HepG2 (cell line): Measurements from ENCODE around the gene NCKAP1. TPM values are rescaled to one million over a fixed set of nuclear protein-coding genes. Genes with fewer than 3 reads are reported as not detected.

Source experiments
- ATAC-seq: fragments of 200-7000 bp; cut with Tn5 transposase; 3 replicates; pipeline ENCODE4 v1.9.1; 2020; ENCODE audit warnings: mild to moderate bottlenecking, moderate library complexity
- BruUV-seq: library from RNA; stranded (reverse); fragments of 400-500 nt; replicated peaks from 2 replicates; lab custom pipeline; 2021; lab: Mats Ljungman, UMichigan
- CTCF ChIA-PET: fragments of 300-600 bp; formaldehyde crosslinking; extraction: SDS; loops from one replicate; lab custom pipeline; 2021; ENCODE audit warnings: low total read pairs, inconsistent platforms, low intra/inter-chr PET ratio; lab: Yijun Ruan, JAX
- POLR2A ChIA-PET: fragments of 350-600 bp; sonication (Branson Sonifier 250); formaldehyde crosslinking; loops from one replicate; lab custom pipeline; 2020; ENCODE audit warnings: antibody characterized with exemption, inconsistent platforms; lab: Yijun Ruan, JAX
- DNase-seq: peaks from one replicate; pipeline ENCODE4 v3.0.0-alpha.2; 2015; ENCODE audit warnings: low spot score
- FAIRE-seq: peaks from 3 replicates; lab custom pipeline; 2011; peaks lifted over from hg19 to GRCh38; lab: Jason Lieb, UNC
- H2AFZ ChIP-seq: one replicate; pipeline ENCODE4 v1.6.1; 2011; ENCODE audit warnings: low read length, inconsistent platforms
- H3K27ac ChIP-seq: fragments of 300-600 bp; 3 replicates; pipeline ENCODE4 v1.8.0; 2011; ENCODE audit warnings: mixed run types, mild to moderate bottlenecking, mixed read lengths, low read length, inconsistent platforms; ENCODE audit not compliant: insufficient read depth; ENCODE audit errors: extremely low read length
- H3K27me3 ChIP-seq, 2 experiments: fragments of 200-600 bp in 1 of 2; 2 replicates in 1 of 2; 3 replicates in 1 of 2; pipeline versions ENCODE4 v1.6.0 to v1.8.0; 2011; ENCODE audit warnings: low read length in 2 of 2, mild to moderate bottlenecking in 2 of 2, moderate library complexity in 2 of 2, inconsistent platforms in 1 of 2; ENCODE audit not compliant: insufficient read depth in 2 of 2, control insufficient read depth in 1 of 2
- H3K36me3 ChIP-seq, 2 experiments: fragments of 200-600 bp in 1 of 2; replicated peaks in 1 of 2; 2 replicates in 1 of 2; 3 replicates in 1 of 2; pipeline versions ENCODE4 v1.5.1 to v1.8.0; 2011; ENCODE audit warnings: low read length in 2 of 2, inconsistent platforms in 1 of 2; ENCODE audit not compliant: insufficient read depth in 2 of 2, control insufficient read depth in 1 of 2
- H3K4me1 ChIP-seq: 2 replicates; pipeline ENCODE4 v1.5.1; 2012; ENCODE audit warnings: low read length, inconsistent platforms; ENCODE audit not compliant: insufficient read depth
- H3K4me2 ChIP-seq: 2 replicates; pipeline ENCODE4 v1.6.0; 2011; ENCODE audit warnings: low read depth, low read length, inconsistent platforms
- H3K4me3 ChIP-seq, 3 experiments: fragments of 200-600 bp in 1 of 3; sonication (generic), shearing (Covaris generic) in 1 of 3; replicated peaks in 1 of 3; 2 replicates each; pipeline ENCODE4 v1.5.1; 2011 to 2016; ENCODE audit warnings: low read length in 3 of 3, inconsistent platforms in 2 of 3, low read depth in 2 of 3, mild to moderate bottlenecking in 2 of 3, control low read depth in 1 of 3, mixed read lengths in 1 of 3; ENCODE audit not compliant: insufficient read depth in 1 of 3
- H3K79me2 ChIP-seq: one replicate; pipeline ENCODE4 v1.6.1; 2011; ENCODE audit warnings: low read length, inconsistent platforms; ENCODE audit not compliant: insufficient read depth
- H3K9ac ChIP-seq: 2 replicates; pipeline ENCODE4 v1.6.0; 2011; ENCODE audit warnings: mild to moderate bottlenecking, low read depth, low read length, inconsistent platforms; ENCODE audit not compliant: insufficient read depth
- H3K9me3 ChIP-seq: 2 replicates; pipeline ENCODE4 v1.5.1; 2012; ENCODE audit warnings: mild to moderate bottlenecking, low read length
- H4K20me1 ChIP-seq: 2 replicates; pipeline ENCODE4 v1.6.0; 2011; ENCODE audit warnings: inconsistent platforms, mild to moderate bottlenecking, low read length, moderate library complexity; ENCODE audit not compliant: insufficient read depth
- ARNT2 ChIP-seq: sonication (generic); formaldehyde crosslinking; IDR thresholded peaks from 2 replicates; pipeline ENCODE4 v1.8.0; 2022; ENCODE audit warnings: mild to moderate bottlenecking, low read depth, missing genetic modification reagents, moderate library complexity
- CENPT ChIP-seq: sonication (generic); formaldehyde crosslinking; IDR thresholded peaks from 2 replicates; pipeline ENCODE4 v1.8.0; 2022; ENCODE audit warnings: low read depth, mild to moderate bottlenecking, moderate library complexity, missing genetic modification reagents
- IRF2 ChIP-seq: IDR thresholded peaks from 2 replicates; pipeline ENCODE4 v1.6.1; 2018; ENCODE audit warnings: missing genetic modification reagents, missing compliant biosample characterization
- RFX3 ChIP-seq: IDR thresholded peaks from 2 replicates; pipeline ENCODE4 v1.6.1; 2016; ENCODE audit warnings: missing biosample characterization, missing genetic modification reagents
- ZNF292 ChIP-seq: sonication (generic); formaldehyde crosslinking; IDR thresholded peaks from 2 replicates; pipeline ENCODE4 v1.8.1; 2022; ENCODE audit warnings: mild to moderate bottlenecking, low read depth, missing genetic modification reagents, borderline replicate concordance
- ZNF562 ChIP-seq: sonication (generic); formaldehyde crosslinking; IDR thresholded peaks from 2 replicates; pipeline ENCODE4 v1.8.0; 2022; ENCODE audit warnings: missing genetic modification reagents, borderline replicate concordance
- ZSCAN12 ChIP-seq: sonication (generic); formaldehyde crosslinking; IDR thresholded peaks from 2 replicates; pipeline ENCODE4 v1.9.0; 2021; ENCODE audit warnings: mild to moderate bottlenecking, missing genetic modification reagents
- WGBS: methylation state at CpG from one replicate; pipeline ENCODE4 v1.1.6; 2017; ENCODE audit warnings: low lambda C conversion rate; 5-methylcytosine and 5-hydroxymethylcytosine counted together
- in situ Hi-C: cut with HindIII; loops from 2 replicates; pipeline ENCODE4 v1.10.0; 2017; ENCODE audit warnings: low pct_unique_long_range_greater_than_20kb; ENCODE audit not compliant: extremely low pct_ligation_motif_present
- intact Hi-C: fragments of 100-400 bp; cut with micrococcal nuclease; formaldehyde crosslinking; loops from one replicate; pipeline ENCODE4 v1.10.0; 2022; ENCODE audit not compliant: unreplicated experiment
- polyA plus RNA-seq, 8 experiments: library from polyadenylated mRNA; depleted of rRNA in 3 of 8; stranded (reverse) in 7 of 8; unstranded in 1 of 8; fragments of >200 nt; fragmentation: Illumina TruSeq in 4 of 8; extraction: Trizol in 4 of 8; gene quantifications; 2 replicates each; pipeline versions ENCODE4 v1.2.1 to v1.2.3, GENCODE V29; 2011 to 2016; ENCODE audit warnings: low read depth in 4 of 8, missing spikeins in 1 of 8, mixed read lengths in 1 of 8; ENCODE audit not compliant: insufficient read depth in 1 of 8
- total RNA-seq, 5 experiments: library from RNA; depleted of rRNA; stranded (reverse); fragments of >200 nt; fragmentation: Illumina TruSeq; extraction: Trizol; gene quantifications; 2 replicates each; pipeline ENCODE4 v1.2.3, GENCODE V29; 2016; ENCODE audit warnings: low read depth in 1 of 5
- TF ChIP-seq, protein P1 (sequence below): sonication (generic); formaldehyde crosslinking; IDR thresholded peaks from 2 replicates; pipeline ENCODE4 v1.5.0; 2020; ENCODE audit warnings: mild to moderate bottlenecking, missing genetic modification reagents, borderline replicate concordance
- TF ChIP-seq, protein P2 (sequence below): sonication (generic); formaldehyde crosslinking; IDR thresholded peaks from 2 replicates; pipeline ENCODE4 v1.5.1; 2020; ENCODE audit warnings: missing genetic modification reagents, mild to moderate bottlenecking, borderline replicate concordance

The NCKAP1 gene
- total and polyA plus RNA-seq, 2 of the 13 experiments (the other 11 are each of a cell fraction or from before 2014, with no cell fraction given): 72.1 to 96.3 TPM

DNA sequence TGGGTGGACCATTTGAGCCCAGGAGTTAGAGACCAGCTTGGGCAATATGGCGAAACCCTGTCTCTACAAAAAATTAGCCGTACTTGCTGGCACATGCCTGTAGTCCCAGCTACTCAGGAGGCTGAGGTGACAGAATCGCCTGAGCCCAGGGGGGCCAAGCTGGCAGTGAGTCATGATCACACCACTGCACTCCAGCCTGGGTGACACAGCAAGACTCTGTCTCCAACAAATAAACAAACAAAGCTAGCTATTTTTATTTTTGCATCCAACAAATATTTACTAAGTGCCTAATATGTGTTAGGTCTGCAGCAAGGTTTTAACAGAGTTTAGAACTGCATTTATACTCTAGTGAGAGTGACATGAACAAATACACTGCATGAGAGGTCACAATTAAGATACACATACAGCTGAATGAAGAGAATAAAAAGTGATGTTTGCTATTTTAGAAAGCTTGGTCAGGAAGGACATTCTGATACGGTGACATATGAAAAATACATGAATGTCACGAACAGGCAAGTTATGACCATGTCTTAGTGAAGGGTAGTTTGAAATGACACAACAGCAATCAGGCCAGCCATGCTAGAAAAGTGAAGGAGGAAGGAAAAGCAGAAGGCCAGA is 88.6 kb downstream of the NCKAP1 start:
- intact Hi-C loops (no loop called here), in situ Hi-C loops (no loop called here)
- H3K79me2 ChIP-seq: no peaks in the 10 kb centered on the region
- H3K9me3 ChIP-seq: no peaks in the 10 kb centered on the region
- FAIRE-seq: no peak
- ChIA-PET POLR2A (no interaction called here), CTCF (no interaction called here)
- H4K20me1 ChIP-seq: no peaks in the 10 kb centered on the region
- H2AFZ ChIP-seq: no peak overlapping the region
- H3K27ac ChIP-seq: no peak overlapping the region
- no peak overlapping the region for H3K4me3 ChIP-seq
- no peak for DNase-seq
- no TSS peak for BruUV-seq
- peaks cover 13 to 59% of the 10 kb centered on the region in 2 experiments for H3K36me3 ChIP-seq
- H3K4me2 ChIP-seq: no peak overlapping the region
- 95% methylated on average over 5 of the region's 5 CpGs for WGBS
- ATAC-seq: peak; percentile 63
- H3K27me3 ChIP-seq: no peaks in the 10 kb centered on the region
- peaks cover under 1% of the 10 kb centered on the region; the same call in 1 of the 2 replicates for H3K4me1 ChIP-seq
- no peak overlapping the region for H3K9ac ChIP-seq
- TF ChIP-seq, protein P1, sequence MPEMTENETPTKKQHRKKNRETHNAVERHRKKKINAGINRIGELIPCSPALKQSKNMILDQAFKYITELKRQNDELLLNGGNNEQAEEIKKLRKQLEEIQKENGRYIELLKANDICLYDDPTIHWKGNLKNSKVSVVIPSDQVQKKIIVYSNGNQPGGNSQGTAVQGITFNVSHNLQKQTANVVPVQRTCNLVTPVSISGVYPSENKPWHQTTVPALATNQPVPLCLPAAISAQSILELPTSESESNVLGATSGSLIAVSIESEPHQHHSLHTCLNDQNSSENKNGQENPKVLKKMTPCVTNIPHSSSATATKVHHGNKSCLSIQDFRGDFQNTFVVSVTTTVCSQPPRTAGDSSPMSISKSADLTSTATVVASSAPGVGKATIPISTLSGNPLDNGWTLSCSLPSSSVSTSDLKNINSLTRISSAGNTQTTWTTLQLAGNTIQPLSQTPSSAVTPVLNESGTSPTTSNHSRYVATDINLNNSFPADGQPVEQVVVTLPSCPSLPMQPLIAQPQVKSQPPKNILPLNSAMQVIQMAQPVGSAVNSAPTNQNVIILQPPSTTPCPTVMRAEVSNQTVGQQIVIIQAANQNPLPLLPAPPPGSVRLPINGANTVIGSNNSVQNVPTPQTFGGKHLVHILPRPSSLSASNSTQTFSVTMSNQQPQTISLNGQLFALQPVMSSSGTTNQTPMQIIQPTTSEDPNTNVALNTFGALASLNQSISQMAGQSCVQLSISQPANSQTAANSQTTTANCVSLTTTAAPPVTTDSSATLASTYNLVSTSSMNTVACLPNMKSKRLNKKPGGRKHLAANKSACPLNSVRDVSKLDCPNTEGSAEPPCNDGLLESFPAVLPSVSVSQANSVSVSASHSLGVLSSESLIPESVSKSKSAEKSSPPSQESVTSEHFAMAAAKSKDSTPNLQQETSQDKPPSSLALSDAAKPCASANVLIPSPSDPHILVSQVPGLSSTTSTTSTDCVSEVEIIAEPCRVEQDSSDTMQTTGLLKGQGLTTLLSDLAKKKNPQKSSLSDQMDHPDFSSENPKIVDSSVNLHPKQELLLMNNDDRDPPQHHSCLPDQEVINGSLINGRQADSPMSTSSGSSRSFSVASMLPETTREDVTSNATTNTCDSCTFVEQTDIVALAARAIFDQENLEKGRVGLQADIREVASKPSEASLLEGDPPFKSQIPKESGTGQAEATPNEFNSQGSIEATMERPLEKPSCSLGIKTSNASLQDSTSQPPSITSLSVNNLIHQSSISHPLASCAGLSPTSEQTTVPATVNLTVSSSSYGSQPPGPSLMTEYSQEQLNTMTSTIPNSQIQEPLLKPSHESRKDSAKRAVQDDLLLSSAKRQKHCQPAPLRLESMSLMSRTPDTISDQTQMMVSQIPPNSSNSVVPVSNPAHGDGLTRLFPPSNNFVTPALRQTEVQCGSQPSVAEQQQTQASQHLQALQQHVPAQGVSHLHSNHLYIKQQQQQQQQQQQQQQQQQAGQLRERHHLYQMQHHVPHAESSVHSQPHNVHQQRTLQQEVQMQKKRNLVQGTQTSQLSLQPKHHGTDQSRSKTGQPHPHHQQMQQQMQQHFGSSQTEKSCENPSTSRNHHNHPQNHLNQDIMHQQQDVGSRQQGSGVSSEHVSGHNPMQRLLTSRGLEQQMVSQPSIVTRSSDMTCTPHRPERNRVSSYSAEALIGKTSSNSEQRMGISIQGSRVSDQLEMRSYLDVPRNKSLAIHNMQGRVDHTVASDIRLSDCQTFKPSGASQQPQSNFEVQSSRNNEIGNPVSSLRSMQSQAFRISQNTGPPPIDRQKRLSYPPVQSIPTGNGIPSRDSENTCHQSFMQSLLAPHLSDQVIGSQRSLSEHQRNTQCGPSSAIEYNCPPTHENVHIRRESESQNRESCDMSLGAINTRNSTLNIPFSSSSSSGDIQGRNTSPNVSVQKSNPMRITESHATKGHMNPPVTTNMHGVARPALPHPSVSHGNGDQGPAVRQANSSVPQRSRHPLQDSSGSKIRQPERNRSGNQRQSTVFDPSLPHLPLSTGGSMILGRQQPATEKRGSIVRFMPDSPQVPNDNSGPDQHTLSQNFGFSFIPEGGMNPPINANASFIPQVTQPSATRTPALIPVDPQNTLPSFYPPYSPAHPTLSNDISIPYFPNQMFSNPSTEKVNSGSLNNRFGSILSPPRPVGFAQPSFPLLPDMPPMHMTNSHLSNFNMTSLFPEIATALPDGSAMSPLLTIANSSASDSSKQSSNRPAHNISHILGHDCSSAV (CRISPR knock-in tag): no peak
- TF ChIP-seq ARNT2 (CRISPR knock-in tag): no peak
- no peak for TF ChIP-seq ZNF292 (CRISPR knock-in tag)
- TF ChIP-seq CENPT (CRISPR knock-in tag): no peak
- TF ChIP-seq, protein P2, sequence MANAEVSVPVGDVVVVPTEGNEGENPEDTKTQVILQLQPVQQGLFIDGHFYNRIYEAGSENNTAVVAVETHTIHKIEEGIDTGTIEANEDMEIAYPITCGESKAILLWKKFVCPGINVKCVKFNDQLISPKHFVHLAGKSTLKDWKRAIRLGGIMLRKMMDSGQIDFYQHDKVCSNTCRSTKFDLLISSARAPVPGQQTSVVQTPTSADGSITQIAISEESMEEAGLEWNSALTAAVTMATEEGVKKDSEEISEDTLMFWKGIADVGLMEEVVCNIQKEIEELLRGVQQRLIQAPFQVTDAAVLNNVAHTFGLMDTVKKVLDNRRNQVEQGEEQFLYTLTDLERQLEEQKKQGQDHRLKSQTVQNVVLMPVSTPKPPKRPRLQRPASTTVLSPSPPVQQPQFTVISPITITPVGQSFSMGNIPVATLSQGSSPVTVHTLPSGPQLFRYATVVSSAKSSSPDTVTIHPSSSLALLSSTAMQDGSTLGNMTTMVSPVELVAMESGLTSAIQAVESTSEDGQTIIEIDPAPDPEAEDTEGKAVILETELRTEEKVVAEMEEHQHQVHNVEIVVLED: no peak
- no peak for TF ChIP-seq IRF2 (CRISPR knock-in tag)
- no peak for TF ChIP-seq ZSCAN12 (CRISPR knock-in tag)
- no peak for TF ChIP-seq ZNF562
- TF ChIP-seq RFX3 (CRISPR knock-in tag): no peak
